Nephron (organoid): ENCODE data around the gene ZNF782.
A peak's percentile ranks its signal among the peaks of the same experiment; 100 is the strongest.

Experiments used
- H3K27ac Mint-ChIP-seq, 3 experiments: 2 replicates each; pipeline ENCODE4 v1.8.0; 2020; ENCODE audit warnings: mixed read lengths in 3 of 3, mild to moderate bottlenecking in 2 of 3, moderate library complexity in 1 of 3
- H3K27me3 Mint-ChIP-seq: 2 replicates; pipeline ENCODE4 v1.8.0; 2021; ENCODE audit warnings: low read depth, mild to moderate bottlenecking, moderate library complexity, mixed read lengths
- H3K36me3 Mint-ChIP-seq: 2 replicates; pipeline ENCODE4 v1.8.0; 2020; ENCODE audit warnings: low read depth, mixed read lengths
- H3K4me1 Mint-ChIP-seq: 2 replicates; pipeline ENCODE4 v1.8.0; 2020; ENCODE audit warnings: mixed read lengths
- H3K4me3 Mint-ChIP-seq, 3 experiments: 2 replicates each; pipeline ENCODE4 v1.8.0; 2020; ENCODE audit warnings: mild to moderate bottlenecking in 3 of 3, mixed read lengths in 3 of 3, moderate library complexity in 2 of 3
- H3K9me3 Mint-ChIP-seq: 2 replicates; pipeline ENCODE4 v1.8.0; 2020; ENCODE audit warnings: mixed read lengths
- TF ChIP-seq, protein P1 (sequence below), 3 experiments: fragments of 200-600 bp; sonication (generic); IDR thresholded peaks; one replicate each; pipeline ENCODE4 v1.5.0; 2021; ENCODE audit warnings: antibody characterized with exemption in 3 of 3; ENCODE audit not compliant: unreplicated experiment in 3 of 3

Gene ZNF782

DNA sequence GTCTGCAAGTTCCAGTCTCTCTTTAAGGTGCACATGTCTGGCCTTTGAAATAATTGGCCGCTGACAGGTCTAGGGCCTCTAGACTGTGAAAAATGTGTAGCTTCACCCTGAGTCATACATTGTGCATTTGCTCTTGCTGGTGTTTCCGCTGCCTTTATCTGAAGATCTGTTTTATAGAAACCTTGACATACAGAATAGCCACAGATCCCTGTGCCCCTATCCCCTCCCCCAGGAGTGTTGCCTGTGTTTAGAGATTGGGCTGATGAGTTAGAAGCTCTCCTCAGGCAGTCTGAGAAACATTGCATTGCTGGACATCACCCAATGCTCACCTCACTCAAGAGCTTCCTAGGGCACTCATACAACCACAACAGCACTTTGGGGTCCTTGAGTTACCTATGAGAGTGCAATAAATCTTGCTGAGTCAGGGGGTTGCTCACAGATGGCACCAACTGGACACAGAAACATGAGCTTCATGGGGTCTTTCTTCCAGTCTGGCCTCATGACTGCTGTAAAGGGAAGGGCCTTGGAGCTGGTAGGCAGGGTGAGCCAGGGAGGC, 3.8 kb upstream of the ZNF782 start:
- no peak overlapping the region for H3K4me3 Mint-ChIP-seq
- H3K27me3 Mint-ChIP-seq: no peaks in the 10 kb centered on the region
- H3K4me1 Mint-ChIP-seq: peaks cover 10% of the 10 kb centered on the region
- no peaks in the 10 kb centered on the region for H3K9me3 Mint-ChIP-seq
- H3K36me3 Mint-ChIP-seq: no peaks in the 10 kb centered on the region
- H3K27ac Mint-ChIP-seq: no peak overlapping the region
- TF ChIP-seq, protein P1, sequence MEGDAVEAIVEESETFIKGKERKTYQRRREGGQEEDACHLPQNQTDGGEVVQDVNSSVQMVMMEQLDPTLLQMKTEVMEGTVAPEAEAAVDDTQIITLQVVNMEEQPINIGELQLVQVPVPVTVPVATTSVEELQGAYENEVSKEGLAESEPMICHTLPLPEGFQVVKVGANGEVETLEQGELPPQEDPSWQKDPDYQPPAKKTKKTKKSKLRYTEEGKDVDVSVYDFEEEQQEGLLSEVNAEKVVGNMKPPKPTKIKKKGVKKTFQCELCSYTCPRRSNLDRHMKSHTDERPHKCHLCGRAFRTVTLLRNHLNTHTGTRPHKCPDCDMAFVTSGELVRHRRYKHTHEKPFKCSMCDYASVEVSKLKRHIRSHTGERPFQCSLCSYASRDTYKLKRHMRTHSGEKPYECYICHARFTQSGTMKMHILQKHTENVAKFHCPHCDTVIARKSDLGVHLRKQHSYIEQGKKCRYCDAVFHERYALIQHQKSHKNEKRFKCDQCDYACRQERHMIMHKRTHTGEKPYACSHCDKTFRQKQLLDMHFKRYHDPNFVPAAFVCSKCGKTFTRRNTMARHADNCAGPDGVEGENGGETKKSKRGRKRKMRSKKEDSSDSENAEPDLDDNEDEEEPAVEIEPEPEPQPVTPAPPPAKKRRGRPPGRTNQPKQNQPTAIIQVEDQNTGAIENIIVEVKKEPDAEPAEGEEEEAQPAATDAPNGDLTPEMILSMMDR (IDR thresholded peaks at IDR 0.05; ENCODE audit: unreplicated experiment in 3 of 3): no peak

DNA sequence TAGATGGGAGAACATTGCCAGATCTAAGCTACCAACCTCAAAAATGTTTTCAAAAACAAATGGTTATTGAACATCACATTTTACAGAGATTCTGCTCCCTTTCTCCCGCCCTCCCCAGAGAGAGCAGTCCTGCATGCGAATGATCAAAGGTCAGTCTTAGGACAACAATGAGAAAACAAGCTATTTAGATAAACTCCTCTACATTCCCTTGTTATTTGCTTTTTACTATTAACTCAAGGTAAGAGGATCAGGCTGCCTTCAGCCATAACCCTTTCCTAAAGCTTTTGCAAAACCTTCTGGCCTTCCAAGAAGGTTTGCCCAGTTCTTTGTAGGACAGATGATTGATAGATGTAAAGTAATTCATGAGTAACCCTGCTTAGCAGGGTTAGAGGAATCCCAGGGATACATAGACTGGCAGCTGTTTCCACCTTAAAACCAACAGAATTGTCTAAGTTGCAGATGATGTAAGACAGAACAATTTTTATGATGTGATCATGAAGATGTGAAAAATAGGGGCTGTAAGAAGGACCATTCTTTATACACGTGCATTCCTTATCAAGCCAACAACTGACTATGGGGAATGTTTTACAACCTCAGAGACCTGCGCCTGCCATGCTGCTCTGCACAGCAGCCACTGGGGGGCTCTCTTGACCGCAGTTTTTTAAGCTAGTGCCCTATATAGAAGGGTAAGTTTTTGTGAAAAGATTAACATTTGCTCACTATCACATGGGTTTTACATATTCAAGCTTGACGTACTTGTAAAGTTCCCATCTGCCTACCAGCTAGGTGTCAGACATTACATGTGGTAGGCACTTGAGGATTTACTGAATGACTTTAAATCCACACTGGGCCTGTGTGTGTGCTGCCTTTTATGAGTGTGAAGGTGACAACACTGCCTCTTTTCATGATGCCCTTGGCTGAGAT, 2.3 kb upstream of the ZNF782 start:
- H3K4me3 Mint-ChIP-seq: peak overlapping the region; percentile 36 to 64 (median 56)
- H3K4me1 Mint-ChIP-seq: peaks cover 22% of the 10 kb centered on the region
- H3K9me3 Mint-ChIP-seq: no peaks in the 10 kb centered on the region
- TF ChIP-seq, protein P1 (IDR thresholded peaks at IDR 0.05; ENCODE audit: unreplicated experiment in 3 of 3): peak; percentile 88 to 96 (median 89)
- no peaks in the 10 kb centered on the region for H3K27me3 Mint-ChIP-seq
- H3K27ac Mint-ChIP-seq: peak overlapping the region in 1 of 3 experiments; percentile 12
- peaks cover 5% of the 10 kb centered on the region for H3K36me3 Mint-ChIP-seq

DNA sequence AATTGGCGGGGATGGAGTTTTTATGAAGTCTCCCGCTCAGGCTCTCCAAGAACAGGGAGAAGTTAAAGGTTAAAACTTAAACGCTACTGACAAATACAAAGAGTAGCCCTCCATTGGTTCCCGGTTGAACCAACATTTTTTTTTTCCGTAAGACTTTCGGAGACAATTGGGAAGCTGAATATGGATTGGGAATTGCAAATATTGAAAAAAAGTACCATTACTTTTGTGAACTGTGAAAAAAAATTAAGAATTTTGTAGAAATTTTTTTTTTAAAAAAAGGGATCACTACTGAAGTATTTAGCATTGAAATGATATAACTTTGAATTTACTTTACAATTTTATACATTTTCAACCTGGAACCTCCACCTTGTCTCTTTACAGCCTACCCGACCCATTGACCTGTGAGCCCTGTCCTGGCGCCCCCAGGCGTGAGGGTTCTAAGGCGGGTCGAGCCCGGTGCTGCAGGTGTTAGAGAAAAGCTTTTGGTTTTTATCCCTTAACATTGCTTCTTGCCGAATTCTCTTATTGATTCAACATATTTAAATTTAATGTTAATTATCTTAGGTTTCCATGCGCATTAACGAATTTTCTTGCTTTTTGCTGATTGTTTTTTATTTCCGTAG, 448 bp upstream of the ZNF782 start:
- Mint-ChIP-seq H3K4me3 (peak overlapping the region; percentile 99), H3K9me3 (peaks cover 3% of the 10 kb centered on the region), H3K27me3 (no peaks in the 10 kb centered on the region), H3K27ac (peak overlapping the region; percentile 83 to 93 (median 92)), H3K4me1 (peaks cover 22% of the 10 kb centered on the region), H3K36me3 (peaks cover 19% of the 10 kb centered on the region)
- TF ChIP-seq, protein P1 (IDR thresholded peaks at IDR 0.05; ENCODE audit: unreplicated experiment in 3 of 3): no peak

DNA sequence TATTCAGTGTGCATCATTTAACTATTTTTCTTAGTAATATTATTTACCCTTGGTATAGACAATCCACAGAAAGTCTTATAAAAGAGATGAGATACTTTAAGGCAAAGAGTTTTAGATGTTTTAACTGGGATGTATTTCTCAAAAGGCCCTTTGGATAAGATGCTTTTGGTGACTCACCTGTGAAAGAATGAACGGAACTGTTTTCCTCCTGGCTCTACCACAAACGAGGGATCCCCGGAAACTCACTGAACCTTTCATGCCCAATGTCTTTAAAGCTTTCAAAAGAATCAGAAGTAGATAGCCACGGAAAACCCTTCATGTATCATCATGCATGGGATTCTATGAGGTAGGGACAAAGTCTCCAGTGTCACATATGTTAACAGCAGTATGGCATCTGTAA, 1.6 kb downstream of the ZNF782 start:
- H3K4me1 Mint-ChIP-seq: peaks cover 22% of the 10 kb centered on the region
- no peaks in the 10 kb centered on the region for H3K27me3 Mint-ChIP-seq
- TF ChIP-seq, protein P1 (IDR thresholded peaks at IDR 0.05; ENCODE audit: unreplicated experiment in 3 of 3): no peak
- peak overlapping the region; percentile 99 for H3K4me3 Mint-ChIP-seq
- peaks cover 40% of the 10 kb centered on the region for H3K36me3 Mint-ChIP-seq
- H3K9me3 Mint-ChIP-seq: peaks cover 23% of the 10 kb centered on the region
- no peak overlapping the region for H3K27ac Mint-ChIP-seq

DNA sequence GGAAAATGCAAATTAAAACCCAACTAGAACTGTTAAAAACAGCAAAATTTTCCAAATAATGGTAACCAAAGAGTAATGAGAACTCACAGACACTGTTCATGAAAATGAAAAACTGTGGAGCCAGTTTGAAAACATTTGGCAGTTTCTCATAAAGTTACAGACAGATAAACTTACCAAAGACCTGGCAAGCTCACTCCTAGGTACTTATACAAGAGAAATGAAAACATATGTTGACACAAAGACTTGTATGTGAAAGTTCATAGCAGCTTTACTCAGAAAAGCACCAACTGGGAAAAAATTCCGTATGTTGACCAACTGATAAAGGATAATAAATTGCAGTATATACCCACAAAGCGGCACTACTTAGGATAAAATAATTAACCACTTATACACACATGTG, 10.3 kb downstream of the ZNF782 start:
- Mint-ChIP-seq H3K27me3 (no peaks in the 10 kb centered on the region), H3K27ac (peak overlapping the region in 1 of 3 experiments; percentile 49), H3K4me1 (no peaks in the 10 kb centered on the region), H3K36me3 (peaks cover 98% of the 10 kb centered on the region), H3K4me3 (no peak overlapping the region), H3K9me3 (peaks cover 82% of the 10 kb centered on the region)
- TF ChIP-seq, protein P1 (IDR thresholded peaks at IDR 0.05; ENCODE audit: unreplicated experiment in 3 of 3): no peak
